NCI-H2171 treated with DMSO at 0.1 percent for 48 hours (cell line): ENCODE results near the gene C4BPA.

Experiments used
- DNase-seq: peaks from one replicate; lab custom pipeline; 2025; lab: John Stamatoyannopoulos, UW

The C4BPA gene

DNA sequence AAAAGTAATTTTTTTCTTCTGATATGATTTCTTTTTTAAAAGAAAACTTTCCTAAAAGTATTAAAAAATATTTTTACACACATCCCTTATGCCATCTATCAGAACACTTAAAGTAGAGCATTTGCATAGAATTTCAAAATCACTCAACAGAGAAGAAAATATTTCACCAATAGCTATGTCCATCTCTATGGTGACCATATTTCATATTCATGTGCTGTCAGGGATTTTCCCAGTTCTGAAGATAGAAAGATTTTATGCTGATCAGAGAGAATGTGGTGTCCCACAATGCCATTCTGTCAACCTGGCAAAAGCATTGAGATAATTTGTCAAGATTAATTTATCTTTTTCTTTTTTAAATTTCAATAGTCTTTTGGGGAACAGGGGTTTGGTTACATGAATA is 87.0 kb downstream of the C4BPA start:
- DNase-seq = no peak

DNA sequence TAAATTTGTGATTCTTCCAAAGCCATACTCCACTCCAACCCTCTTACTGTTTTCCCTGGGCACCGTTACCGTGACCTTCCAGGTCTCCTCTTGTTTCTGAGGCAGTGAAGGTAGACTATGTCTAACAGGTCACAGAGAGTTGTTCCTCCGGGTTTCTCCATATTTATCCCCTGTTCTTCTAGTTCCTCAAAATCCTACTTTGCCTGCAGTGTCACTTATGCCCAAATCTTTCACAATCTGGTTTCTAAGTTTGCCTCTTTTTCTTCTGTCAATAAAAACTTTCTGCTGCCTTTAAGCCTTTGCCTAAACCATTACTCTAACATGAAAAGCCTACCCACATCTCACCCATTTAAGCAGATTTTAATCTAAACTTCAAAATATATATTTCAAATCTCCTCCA is 87.7 kb downstream of the C4BPA start:
- DNase-seq = no peak

DNA sequence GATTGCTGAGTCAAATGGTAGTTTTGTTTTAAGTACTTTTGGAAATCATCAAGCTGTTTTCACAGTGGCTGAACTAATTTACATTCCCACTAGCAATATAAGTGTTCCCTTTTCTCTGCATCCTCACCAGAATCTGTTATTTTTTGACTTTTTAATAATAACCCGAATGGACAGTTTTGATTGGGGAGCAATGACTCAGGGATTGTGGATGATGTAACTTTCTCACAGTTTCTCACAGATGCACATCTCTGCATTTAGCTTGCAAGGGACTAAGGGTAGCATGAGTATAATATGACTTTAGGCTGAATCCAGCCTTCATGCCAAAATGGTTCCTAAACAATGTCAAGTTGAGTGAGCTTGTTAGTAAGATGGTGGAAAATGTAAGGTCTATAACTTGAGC is 90.2 kb downstream of the C4BPA start:
- DNase-seq = no peak
